ENCODE results near the gene IL17RC.

GRCh38 chr3:9969632-9970019, 52.7 kb downstream of the IL17RC start:
- TF ChIP-seq CTCF (conservative IDR thresholded peaks at IDR 0.05) (no peak), ZFX (IDR thresholded peaks at IDR 0.05) (no peak)

Data from C4-2B (cell line).